ENCODE results near the gene INSL3.

INSL3 gene, protein sequence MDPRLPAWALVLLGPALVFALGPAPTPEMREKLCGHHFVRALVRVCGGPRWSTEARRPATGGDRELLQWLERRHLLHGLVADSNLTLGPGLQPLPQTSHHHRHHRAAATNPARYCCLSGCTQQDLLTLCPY

DNA sequence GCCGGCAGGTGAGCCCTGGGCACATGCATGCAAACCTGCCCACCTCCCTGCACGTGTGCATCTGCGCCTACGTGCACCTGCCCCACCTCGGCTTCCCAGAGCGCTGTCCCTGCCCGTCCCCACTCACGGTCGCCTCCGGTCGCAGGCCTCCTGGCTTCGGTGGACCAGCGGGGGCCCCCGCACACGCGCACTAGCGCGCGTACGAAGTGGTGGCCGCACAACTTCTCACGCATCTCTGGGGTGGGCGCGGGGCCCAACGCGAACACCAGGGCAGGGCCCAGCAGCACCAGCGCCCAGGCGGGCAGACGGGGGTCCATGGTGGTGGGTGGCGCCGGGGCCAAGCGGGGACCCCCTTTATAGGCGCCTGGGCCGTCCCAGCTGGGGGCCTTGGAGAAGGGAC, at the start of gene INSL3:
Gene INSL3, minus strand, starts transcription at position 330 of the 400 bp plus-strand sequence. Its CDS starts 13 bp downstream, at position 317.
- no peak within 1 kb of the TSS for H3K4me3 ChIP-seq (ENCODE audit: low read depth in 1 of 2, low read length in 2 of 2)
- no peaks in the 10 kb centered on the region for H3K4me1 ChIP-seq (ENCODE audit: control insufficient read depth in 1 of 2, insufficient read depth in 2 of 2, low read length in 2 of 2)
- H3K9ac ChIP-seq (ENCODE audit: low read depth in 1 of 2, low read length in 2 of 2) = no peak within 1 kb of the TSS
- H3K27me3 ChIP-seq (ENCODE audit: control insufficient read depth in 1 of 2, insufficient read depth in 2 of 2, low read length in 2 of 2) = no peaks in the 10 kb centered on the region
- no peaks in the 10 kb centered on the region for H3K9me3 ChIP-seq (ENCODE audit: control insufficient read depth in 1 of 2, low read length in 2 of 2)
- no peaks in the 10 kb centered on the region for H3K36me3 ChIP-seq (ENCODE audit: control insufficient read depth in 1 of 2, insufficient read depth in 2 of 2, low read length in 2 of 2)
- H3K27ac ChIP-seq (ENCODE audit: low read depth, low read length) = no peak within 1 kb of the TSS

DNA sequence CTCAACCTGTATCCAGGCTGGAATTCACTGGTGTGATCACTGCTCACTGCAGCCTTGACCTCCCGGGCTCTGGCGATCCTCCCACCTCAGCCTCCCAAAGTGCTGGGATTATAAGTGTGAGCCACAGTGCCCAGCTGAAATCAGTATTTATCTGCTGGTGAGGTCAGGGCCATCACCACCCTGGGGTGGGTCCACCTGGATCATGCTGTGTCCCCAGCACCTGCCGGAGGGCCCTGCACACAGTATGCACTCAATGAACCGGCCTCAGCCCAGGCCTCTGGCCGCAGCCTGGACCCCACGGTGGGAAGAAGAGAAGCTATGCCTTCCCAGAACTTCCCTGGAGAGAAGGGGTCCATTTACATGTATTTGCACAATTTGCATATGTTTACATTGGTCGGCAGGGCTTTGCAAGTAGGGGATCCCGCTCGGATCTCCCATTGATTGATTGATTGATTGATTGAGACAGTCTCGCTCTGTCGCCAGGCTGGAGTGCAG, 47.8 kb upstream of the INSL3 start:
- Histone ChIP-seq H3K4me1 (ENCODE audit: control insufficient read depth in 1 of 2, insufficient read depth in 2 of 2, low read length in 2 of 2) (peaks cover 25 to 29% of the 10 kb centered on the region in 2 donors), H3K9me3 (ENCODE audit: control insufficient read depth in 1 of 2, low read length in 2 of 2) (no peaks in the 10 kb centered on the region), H3K4me3 (ENCODE audit: low read depth in 1 of 2, low read length in 2 of 2) (no peak overlapping the region), H3K36me3 (ENCODE audit: control insufficient read depth in 1 of 2, insufficient read depth in 2 of 2, low read length in 2 of 2) (peaks cover 0 to 9% of the 10 kb centered on the region in 2 donors), H3K9ac (ENCODE audit: low read depth in 1 of 2, low read length in 2 of 2) (no peak overlapping the region), H3K27me3 (ENCODE audit: control insufficient read depth in 1 of 2, insufficient read depth in 2 of 2, low read length in 2 of 2) (peaks cover 35 to 41% of the 10 kb centered on the region in 2 donors), H3K27ac (ENCODE audit: low read depth, low read length) (no peak overlapping the region)

DNA sequence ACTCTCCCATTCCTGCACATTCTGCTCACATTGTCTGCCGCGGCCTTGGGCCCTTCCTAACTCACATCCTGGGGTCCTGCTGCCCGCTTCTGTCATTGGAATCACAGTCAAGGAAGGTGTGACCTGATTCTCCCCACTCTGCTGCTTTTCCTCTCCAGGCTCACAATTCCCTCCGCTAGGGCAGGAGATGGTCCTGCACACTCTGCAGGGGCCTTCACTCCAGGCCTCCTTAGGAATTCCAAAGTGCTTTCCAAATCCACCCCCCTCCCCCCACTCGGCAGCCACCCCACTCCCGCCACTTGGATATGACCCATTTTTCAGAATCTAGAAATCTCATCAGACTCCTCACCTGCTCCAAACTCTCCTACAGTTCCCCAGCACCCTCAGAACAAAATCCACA, 47.4 kb upstream of the INSL3 start:
- Histone ChIP-seq H3K4me3 (ENCODE audit: low read depth in 1 of 2, low read length in 2 of 2) (no peak overlapping the region), H3K4me1 (ENCODE audit: control insufficient read depth in 1 of 2, insufficient read depth in 2 of 2, low read length in 2 of 2) (peaks cover 26 to 31% of the 10 kb centered on the region in 2 donors), H3K9me3 (ENCODE audit: control insufficient read depth in 1 of 2, low read length in 2 of 2) (no peaks in the 10 kb centered on the region), H3K9ac (ENCODE audit: low read depth in 1 of 2, low read length in 2 of 2) (no peak overlapping the region), H3K27ac (ENCODE audit: low read depth, low read length) (no peak overlapping the region), H3K36me3 (ENCODE audit: control insufficient read depth in 1 of 2, insufficient read depth in 2 of 2, low read length in 2 of 2) (peaks cover 2 to 14% of the 10 kb centered on the region in 2 donors), H3K27me3 (ENCODE audit: control insufficient read depth in 1 of 2, insufficient read depth in 2 of 2, low read length in 2 of 2) (peaks cover 32 to 38% of the 10 kb centered on the region in 2 donors)

DNA sequence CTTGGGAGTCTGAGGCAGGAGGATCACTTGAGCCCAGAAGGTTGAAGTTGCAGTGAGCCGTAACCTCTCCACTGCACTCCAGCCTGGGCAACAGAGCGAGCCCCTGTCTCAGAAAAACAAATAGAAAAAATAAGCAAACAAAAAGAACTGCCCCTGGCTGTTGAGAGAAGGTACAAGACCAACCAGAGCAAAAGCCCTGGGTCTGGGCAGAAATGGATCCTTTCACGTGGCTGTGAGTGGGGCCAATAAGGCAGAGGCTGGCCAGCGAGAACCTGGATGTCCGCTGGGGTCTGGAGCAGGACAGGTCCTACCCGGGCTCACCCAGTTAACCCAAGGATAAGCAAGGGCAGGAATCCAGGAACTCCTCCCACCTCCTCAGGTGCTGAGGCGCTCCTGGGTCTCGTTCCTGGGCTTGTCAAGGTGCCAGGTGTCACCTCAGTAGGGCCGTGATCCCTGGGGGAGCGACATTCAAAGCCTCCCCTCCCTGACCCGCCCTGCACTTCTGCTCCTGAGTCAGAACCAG, 45.7 kb upstream of the INSL3 start:
- no peak overlapping the region for H3K9ac ChIP-seq (ENCODE audit: low read depth in 1 of 2, low read length in 2 of 2)
- no peak overlapping the region for H3K27ac ChIP-seq (ENCODE audit: low read depth, low read length)
- peaks cover 17 to 30% of the 10 kb centered on the region in 2 donors for H3K36me3 ChIP-seq (ENCODE audit: control insufficient read depth in 1 of 2, insufficient read depth in 2 of 2, low read length in 2 of 2)
- no peaks in the 10 kb centered on the region for H3K9me3 ChIP-seq (ENCODE audit: control insufficient read depth in 1 of 2, low read length in 2 of 2)
- H3K4me3 ChIP-seq (ENCODE audit: low read depth in 1 of 2, low read length in 2 of 2) = no peak overlapping the region
- peaks cover 27 to 28% of the 10 kb centered on the region in 2 donors for H3K4me1 ChIP-seq (ENCODE audit: control insufficient read depth in 1 of 2, insufficient read depth in 2 of 2, low read length in 2 of 2)
- peaks cover 20 to 25% of the 10 kb centered on the region in 2 donors for H3K27me3 ChIP-seq (ENCODE audit: control insufficient read depth in 1 of 2, insufficient read depth in 2 of 2, low read length in 2 of 2)

DNA sequence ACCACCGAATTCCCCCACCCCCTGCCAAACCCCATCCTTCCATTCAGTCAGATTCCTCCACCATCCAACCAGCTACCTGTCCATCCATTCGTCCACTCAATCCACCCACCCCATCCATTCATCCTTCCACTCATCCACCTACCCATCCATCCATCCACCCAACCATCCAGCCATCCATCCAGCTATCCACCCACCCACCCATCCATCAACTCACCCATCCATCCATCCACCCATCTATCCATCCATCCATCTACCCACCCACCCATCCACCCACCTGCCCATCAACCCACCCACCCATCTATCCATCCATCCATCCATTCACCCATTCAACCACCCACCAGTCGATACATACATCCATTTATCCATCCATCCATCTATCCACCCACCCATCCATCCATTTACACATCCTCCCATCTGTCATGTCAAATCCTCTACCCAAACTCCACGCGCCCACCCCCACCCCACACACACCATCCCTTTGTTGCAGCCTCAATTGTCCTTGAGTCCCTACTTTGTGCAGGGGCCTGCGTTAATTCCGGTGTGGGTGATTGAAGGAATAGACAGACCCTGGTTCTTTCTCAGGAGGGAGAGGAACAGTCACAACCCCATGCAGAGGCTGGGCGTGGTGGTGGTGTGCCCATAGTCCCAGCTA, 45.1 kb upstream of the INSL3 start:
- peaks cover 33 to 34% of the 10 kb centered on the region in 2 donors for H3K4me1 ChIP-seq (ENCODE audit: control insufficient read depth in 1 of 2, insufficient read depth in 2 of 2, low read length in 2 of 2)
- H3K27ac ChIP-seq (ENCODE audit: low read depth, low read length) = no peak overlapping the region
- peaks cover 23 to 36% of the 10 kb centered on the region in 2 donors for H3K36me3 ChIP-seq (ENCODE audit: control insufficient read depth in 1 of 2, insufficient read depth in 2 of 2, low read length in 2 of 2)
- H3K9me3 ChIP-seq (ENCODE audit: control insufficient read depth in 1 of 2, low read length in 2 of 2) = no peaks in the 10 kb centered on the region
- peaks cover 16 to 19% of the 10 kb centered on the region in 2 donors for H3K27me3 ChIP-seq (ENCODE audit: control insufficient read depth in 1 of 2, insufficient read depth in 2 of 2, low read length in 2 of 2)
- H3K4me3 ChIP-seq (ENCODE audit: low read depth in 1 of 2, low read length in 2 of 2) = no peak overlapping the region
- H3K9ac ChIP-seq (ENCODE audit: low read depth in 1 of 2, low read length in 2 of 2) = no peak overlapping the region

DNA sequence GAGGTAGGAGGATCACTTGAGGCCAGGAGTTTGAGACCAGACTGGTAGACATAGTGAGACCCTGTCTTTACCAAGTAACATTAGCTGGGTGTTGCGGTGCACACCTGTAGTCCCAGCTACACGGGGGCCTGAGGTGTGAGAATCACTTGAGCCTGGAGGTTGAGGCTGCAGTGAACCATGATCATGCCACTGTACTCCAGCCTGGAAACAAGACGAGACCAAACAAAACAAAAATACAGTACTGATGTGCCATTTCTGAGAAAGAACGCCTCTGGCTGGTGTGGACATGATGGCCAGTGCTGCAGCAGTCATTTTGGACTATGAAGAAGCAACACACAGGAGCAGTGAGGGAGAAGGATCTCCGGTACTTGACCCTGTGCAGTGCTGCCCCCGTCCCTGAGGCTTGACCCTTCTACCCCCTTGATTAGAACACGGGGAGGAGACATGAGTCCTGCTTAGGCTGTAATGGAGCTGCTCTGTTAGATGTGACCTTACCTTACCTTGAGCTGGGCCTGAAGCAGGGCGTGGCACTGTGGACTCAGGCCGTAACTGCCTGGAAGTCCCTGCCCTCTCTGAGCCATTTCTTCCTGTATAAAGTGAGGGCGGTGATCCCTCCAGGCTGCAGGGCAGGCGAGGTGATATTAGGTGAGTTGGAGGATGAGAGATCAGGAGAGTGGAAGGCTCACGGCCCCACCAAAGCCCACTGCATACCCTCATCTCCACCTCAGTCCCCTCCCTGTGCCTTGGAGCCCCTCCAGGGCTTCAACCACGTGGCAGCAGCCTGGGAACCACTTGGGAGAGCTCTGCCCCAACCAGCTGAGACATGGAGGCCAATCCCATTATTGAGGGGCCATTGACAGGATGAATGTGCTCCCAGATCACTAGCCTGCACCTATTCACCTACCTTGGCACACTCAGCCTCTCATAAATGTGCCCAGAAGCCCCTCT, 44.3 kb upstream of the INSL3 start:
- H3K27me3 ChIP-seq (ENCODE audit: control insufficient read depth in 1 of 2, insufficient read depth in 2 of 2, low read length in 2 of 2) = peaks cover 8 to 11% of the 10 kb centered on the region in 2 donors
- H3K27ac ChIP-seq (ENCODE audit: low read depth, low read length) = peak overlapping the region; percentile 26
- peaks cover 41 to 42% of the 10 kb centered on the region in 2 donors for H3K4me1 ChIP-seq (ENCODE audit: control insufficient read depth in 1 of 2, insufficient read depth in 2 of 2, low read length in 2 of 2)
- no peaks in the 10 kb centered on the region for H3K9me3 ChIP-seq (ENCODE audit: control insufficient read depth in 1 of 2, low read length in 2 of 2)
- H3K9ac ChIP-seq (ENCODE audit: low read depth in 1 of 2, low read length in 2 of 2) = peak overlapping the region in 1 of 2 donors; percentile 6
- no peak overlapping the region for H3K4me3 ChIP-seq (ENCODE audit: low read depth in 1 of 2, low read length in 2 of 2)
- peaks cover 25 to 38% of the 10 kb centered on the region in 2 donors for H3K36me3 ChIP-seq (ENCODE audit: control insufficient read depth in 1 of 2, insufficient read depth in 2 of 2, low read length in 2 of 2)

DNA sequence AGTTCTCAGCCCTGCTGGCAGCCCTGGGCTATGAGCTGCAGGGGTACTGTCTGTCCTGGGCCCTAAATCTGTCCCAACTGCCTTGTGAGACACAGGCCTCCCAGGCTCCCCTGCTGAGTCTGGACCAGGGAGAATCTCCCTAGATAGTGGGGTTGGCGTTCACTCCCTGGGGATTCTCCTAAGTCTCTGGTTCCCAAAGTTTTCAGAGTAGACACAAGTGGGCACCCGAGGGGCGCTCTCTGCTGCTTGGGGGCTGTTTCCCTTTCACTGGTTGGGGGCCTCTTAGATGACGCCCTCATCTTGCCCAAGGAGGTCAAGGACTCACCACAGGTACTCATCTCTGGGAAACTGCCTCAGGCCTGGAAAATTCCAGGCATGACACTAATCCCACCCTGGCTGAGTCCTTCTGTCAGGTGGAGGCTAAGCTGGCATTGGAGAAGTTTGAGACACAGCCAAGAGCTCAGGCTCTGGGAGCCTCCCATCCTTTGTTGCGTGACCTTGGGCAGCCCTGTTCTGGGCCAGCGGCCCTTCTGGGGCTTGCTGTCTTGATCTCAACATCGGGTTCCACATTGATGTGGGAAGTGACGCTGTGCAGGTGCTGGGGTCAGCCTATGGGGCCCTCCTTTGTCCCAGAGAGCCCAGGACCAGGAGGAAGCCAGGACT, 42.3 kb upstream of the INSL3 start:
- peaks cover 25 to 38% of the 10 kb centered on the region in 2 donors for H3K36me3 ChIP-seq (ENCODE audit: control insufficient read depth in 1 of 2, insufficient read depth in 2 of 2, low read length in 2 of 2)
- peak overlapping the region; percentile 17 for H3K27ac ChIP-seq (ENCODE audit: low read depth, low read length)
- H3K9me3 ChIP-seq (ENCODE audit: control insufficient read depth in 1 of 2, low read length in 2 of 2) = no peaks in the 10 kb centered on the region
- H3K9ac ChIP-seq (ENCODE audit: low read depth in 1 of 2, low read length in 2 of 2) = no peak overlapping the region
- peaks cover 43 to 46% of the 10 kb centered on the region in 2 donors for H3K4me1 ChIP-seq (ENCODE audit: control insufficient read depth in 1 of 2, insufficient read depth in 2 of 2, low read length in 2 of 2)
- no peak overlapping the region for H3K4me3 ChIP-seq (ENCODE audit: low read depth in 1 of 2, low read length in 2 of 2)
- H3K27me3 ChIP-seq (ENCODE audit: control insufficient read depth in 1 of 2, insufficient read depth in 2 of 2, low read length in 2 of 2) = no peaks in the 10 kb centered on the region

DNA sequence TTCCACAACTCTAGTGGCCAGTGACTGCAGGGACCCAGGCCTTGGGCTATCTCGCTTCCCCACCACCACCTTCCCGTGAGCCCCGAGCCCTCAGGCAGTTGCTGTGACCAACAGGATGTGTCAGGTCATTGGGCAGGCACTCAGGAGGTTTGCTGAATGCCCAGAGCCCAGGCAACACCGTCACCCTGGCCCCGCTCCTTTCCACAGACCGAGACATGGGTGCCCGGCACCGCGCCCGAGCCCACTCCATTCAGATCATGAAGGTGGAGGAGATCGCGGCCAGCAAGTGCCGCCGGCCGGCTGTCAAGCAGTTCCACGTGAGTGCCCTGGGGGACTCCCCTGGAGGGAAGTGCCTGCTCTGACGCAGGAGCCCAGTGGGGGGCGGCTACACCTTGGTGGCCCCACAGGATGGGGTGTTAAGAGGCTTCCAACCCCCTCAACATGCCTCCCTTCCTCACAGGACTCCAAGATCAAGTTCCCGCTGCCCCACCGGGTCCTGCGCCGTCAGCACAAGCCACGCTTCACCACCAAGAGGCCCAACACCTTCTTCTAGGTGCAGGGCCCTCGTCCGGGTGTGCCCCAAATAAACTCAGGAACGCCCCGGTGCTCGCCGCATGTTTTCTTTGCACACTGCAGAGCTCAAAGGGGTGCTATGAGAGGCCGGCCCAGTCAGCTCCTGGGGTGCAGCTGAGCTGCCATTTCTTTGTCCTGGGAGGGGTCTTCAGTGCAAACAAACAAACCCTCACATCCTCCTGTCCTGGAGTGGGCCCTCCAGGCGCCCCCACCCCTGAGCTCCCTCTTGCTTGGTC, 41.6 kb upstream of the INSL3 start:
- no peaks in the 10 kb centered on the region for H3K9me3 ChIP-seq (ENCODE audit: control insufficient read depth in 1 of 2, low read length in 2 of 2)
- H3K9ac ChIP-seq (ENCODE audit: low read depth in 1 of 2, low read length in 2 of 2) = no peak overlapping the region
- no peak overlapping the region for H3K27ac ChIP-seq (ENCODE audit: low read depth, low read length)
- H3K27me3 ChIP-seq (ENCODE audit: control insufficient read depth in 1 of 2, insufficient read depth in 2 of 2, low read length in 2 of 2) = no peaks in the 10 kb centered on the region
- H3K4me1 ChIP-seq (ENCODE audit: control insufficient read depth in 1 of 2, insufficient read depth in 2 of 2, low read length in 2 of 2) = peaks cover 43 to 46% of the 10 kb centered on the region in 2 donors
- H3K4me3 ChIP-seq (ENCODE audit: low read depth in 1 of 2, low read length in 2 of 2) = no peak overlapping the region
- H3K36me3 ChIP-seq (ENCODE audit: control insufficient read depth in 1 of 2, insufficient read depth in 2 of 2, low read length in 2 of 2) = peaks cover 25 to 38% of the 10 kb centered on the region in 2 donors

Measured in duodenal mucosa (tissue), 2 donors.